ENCODE measurements around the gene FBRSL1.

The FBRSL1 gene

GRCh38 chr12:132513458-132514135 lies 23.6 kb downstream of the FBRSL1 start:
- DNase-seq: no peak

GRCh38 chr12:132514216-132514820 lies 24.4 kb downstream of the FBRSL1 start:
- no peak for DNase-seq

DNA sequence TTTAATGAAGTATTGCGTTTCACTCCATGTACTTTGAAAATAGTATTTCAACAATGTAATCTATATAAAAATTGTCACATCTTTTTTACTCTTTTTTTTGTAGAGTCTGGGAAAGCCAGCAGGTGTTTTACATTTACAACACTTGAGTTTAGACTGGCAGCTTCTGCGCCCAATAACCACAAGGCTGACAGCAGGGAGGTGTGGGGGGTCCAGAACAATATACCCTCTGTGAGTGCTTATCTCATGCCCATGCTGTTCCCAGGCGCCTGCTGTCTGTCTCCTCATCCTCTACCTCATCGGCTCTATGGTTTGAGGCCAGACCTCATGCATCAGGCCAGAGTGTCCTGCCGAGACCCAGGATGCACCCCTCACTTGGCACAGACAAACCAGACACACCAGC lies 24.9 kb downstream of the FBRSL1 start:
- DNase-seq: no peak

GRCh38 chr12:132516095-132517012 lies 26.4 kb downstream of the FBRSL1 start:
- no peak for DNase-seq

DNA sequence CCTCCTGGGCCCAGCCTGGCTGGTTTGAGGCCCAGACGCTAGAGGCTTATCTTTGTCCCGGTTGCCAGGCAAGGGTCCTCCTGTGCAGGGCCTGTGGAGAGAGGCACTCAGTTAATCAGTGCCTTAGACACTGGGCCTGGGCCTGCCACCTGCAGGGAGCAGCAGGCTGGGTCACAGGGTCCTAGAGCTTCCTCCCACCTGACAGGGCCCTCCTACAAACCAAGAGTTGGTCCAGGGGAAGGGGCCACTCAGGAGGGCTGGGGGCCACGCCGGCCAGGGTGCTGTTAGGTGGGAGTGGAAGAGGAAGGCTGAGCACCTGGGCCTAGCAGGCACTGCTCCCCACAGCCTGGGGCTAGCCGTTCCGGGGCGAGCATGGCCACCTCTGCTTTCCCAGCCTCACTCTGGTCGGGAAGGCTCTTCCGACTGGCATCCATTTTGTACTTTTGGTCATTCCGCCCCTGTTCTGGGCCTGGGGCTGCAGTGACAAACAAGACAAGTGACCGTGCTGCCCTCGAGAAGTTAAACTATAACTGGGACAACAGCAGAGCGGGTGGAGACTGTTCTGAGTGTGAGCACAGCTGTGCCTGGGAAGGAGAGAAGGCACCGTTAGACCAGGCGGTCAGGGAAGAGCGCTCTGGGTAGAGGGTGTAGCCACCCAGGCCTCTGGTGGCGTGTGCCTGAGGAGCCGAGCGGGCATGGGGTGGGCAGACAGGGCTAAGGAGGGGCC lies 27.2 kb downstream of the FBRSL1 start:
- no peak for DNase-seq

GRCh38 chr12:132517740-132518100 lies 27.8 kb downstream of the FBRSL1 start:
- no peak for DNase-seq

- DNase-seq: no peak
Measured at GRCh38 chr12:132518354-132518992, 28.5 kb downstream of the FBRSL1 start.

- DNase-seq: no peak
Measured at GRCh38 chr12:132520421-132521199, 30.7 kb downstream of the FBRSL1 start.

GRCh38 chr12:132521200-132521580 lies 31.2 kb downstream of the FBRSL1 start:
- DNase-seq: no peak

GRCh38 chr12:132521712-132522292 lies 31.9 kb downstream of the FBRSL1 start:
- DNase-seq: no peak

- DNase-seq: no peak
Measured at GRCh38 chr12:132522592-132523380, 32.8 kb downstream of the FBRSL1 start.

- DNase-seq: peak; percentile 73
Measured at GRCh38 chr12:132523576-132524331, 33.8 kb downstream of the FBRSL1 start.

- no peak for DNase-seq
Measured at GRCh38 chr12:132524405-132524804, 34.5 kb downstream of the FBRSL1 start.

DNA sequence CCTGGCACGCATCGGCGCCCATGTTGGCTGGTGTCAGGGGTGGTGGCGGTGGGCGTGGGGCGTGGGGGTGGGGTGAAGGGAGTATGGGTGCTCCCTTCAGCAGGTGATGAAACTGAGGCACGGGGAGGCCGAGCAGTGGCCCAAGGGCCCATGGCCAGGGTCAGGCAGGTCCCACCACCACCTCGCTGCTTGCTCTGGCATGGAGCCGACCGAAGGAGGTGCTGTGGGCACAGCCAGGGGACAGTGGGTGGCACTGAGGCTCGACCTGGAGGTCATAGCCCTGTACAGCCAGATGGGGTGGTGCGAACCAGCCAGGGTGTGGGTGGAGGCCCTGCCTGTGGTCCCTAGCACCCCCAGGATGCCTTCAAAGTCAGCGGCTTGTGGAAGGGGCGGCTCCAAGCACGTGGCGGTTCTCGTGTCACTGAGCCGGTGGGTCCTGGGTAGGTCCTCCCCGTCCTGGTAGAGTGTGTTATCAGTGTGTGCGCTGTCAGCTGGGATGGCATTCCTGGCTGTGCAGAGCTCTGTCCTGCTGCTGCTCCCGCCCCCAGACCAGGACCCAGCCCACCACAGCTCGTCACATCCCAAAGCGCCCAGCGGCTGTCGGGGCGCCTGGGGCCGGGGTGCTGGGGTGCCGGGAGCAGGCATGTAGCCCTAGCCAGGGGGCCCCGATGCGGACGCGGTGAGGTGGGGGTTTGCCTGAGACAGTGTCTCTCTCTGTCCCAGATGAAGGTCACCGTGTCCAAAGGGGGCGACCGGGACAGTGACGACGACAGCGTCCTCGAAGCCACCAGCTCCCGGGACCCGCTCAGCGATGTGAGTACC lies 35.3 kb downstream of the FBRSL1 start:
- DNase-seq: no peak

GRCh38 chr12:132525833-132526455 lies 36.0 kb downstream of the FBRSL1 start:
- DNase-seq: no peak

DNA sequence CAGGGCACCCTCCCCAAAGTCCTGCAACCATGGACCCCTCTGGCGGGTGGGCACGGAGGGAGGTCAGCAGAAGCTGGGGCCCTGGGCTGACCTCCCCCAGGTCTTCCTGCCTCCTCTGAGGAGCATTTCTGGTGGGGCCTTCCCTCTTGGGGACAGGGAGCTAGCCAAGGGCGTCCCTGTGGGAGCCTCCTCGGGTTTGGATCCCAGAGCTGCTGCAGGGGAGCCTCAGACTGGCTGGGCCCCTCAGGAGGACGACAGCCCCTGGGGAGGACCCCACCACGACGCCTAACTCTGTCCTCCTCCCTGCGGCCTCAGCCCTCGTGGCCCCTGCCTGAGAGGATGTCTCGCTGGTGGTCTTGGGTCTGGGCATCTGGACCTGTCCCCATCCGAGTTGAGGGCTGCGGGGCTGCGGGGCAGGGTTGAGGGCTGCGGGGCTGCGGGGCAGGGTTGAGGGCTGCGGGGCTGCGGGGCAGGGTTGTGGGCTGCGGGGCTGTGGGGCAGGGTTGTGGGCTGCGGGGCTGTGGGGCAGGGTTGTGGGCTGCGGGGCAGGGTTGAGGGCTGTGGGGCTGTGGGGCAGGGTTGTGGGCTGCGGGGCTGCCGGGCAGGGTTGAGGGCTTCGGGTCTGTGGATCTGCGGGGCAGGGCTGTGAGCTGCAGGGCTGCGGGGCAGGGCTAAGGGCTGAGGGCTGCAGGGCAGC lies 37.4 kb downstream of the FBRSL1 start:
- no peak for DNase-seq

DNA sequence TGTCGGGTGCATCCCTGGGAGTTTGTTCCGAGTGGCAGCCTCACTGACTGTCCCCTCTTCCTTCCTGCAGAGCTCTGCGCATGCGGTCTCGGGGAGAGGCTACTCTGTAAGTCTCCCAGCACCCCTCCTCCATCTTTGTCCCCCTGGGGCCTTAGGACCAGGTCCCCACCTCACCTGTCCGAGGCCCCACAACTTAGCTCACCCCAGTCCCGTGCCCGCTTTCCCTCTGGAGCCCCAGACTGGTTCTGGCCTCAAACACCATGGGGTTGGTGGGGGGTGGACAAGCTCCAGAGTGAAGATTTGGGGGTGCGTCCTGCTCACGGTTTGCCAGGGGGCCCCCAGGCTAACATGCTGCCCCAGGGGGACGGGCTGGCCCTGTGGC lies 37.9 kb downstream of the FBRSL1 start:
- no peak for DNase-seq

Measured in activated gamma-delta T cell treated with Interleukin-2 at 50 U/mL for 16 hours (primary cell).